ENCODE measurements around the gene MYCBP2.

DNA sequence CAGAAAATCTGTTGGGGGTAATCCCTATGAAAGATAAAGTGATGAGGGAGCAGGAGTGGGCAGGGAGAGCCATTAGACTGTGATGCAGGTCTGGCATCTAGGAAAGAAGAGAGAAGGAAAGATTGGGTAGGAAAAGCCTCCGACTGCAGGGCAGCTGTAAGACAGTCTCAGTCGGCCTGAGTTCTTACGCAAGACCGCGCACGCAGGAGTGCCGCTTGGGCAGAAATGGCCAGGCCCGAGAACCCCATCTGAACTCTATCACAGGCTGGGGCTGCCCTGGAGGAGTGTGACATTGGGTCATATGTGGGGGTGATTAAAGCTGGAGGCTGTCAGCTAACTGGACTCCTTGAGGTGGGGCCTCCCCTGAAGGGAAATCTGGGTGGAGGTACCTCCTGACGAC, 286.1 kb downstream of the MYCBP2 start:
- TF ChIP-seq, protein P1, sequence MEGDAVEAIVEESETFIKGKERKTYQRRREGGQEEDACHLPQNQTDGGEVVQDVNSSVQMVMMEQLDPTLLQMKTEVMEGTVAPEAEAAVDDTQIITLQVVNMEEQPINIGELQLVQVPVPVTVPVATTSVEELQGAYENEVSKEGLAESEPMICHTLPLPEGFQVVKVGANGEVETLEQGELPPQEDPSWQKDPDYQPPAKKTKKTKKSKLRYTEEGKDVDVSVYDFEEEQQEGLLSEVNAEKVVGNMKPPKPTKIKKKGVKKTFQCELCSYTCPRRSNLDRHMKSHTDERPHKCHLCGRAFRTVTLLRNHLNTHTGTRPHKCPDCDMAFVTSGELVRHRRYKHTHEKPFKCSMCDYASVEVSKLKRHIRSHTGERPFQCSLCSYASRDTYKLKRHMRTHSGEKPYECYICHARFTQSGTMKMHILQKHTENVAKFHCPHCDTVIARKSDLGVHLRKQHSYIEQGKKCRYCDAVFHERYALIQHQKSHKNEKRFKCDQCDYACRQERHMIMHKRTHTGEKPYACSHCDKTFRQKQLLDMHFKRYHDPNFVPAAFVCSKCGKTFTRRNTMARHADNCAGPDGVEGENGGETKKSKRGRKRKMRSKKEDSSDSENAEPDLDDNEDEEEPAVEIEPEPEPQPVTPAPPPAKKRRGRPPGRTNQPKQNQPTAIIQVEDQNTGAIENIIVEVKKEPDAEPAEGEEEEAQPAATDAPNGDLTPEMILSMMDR (IDR thresholded peaks at IDR 0.05) = no peak
- TF ChIP-seq POLR2A (IDR thresholded peaks at IDR 0.05) = no peak
